T-helper 2 cell treated with Interferon-gamma antibody and Interleukin-4, amounts not matched to agents 5 μg/mL and 100 μg/mL, for 36 hours (primary cell): ENCODE data around the gene PCBP3.

Source experiments
- DNase-seq: peaks from one replicate; pipeline ENCODE4 v3.0.0; 2021; ENCODE audit warnings: low spot score
- H3K27ac Mint-ChIP-seq: one replicate; pipeline ENCODE4 v1.8.0; 2021; ENCODE audit warnings: mild to moderate bottlenecking, mixed read lengths
- H3K27me3 Mint-ChIP-seq: one replicate; pipeline ENCODE4 v1.8.0; 2021; ENCODE audit warnings: low read depth, mixed read lengths
- H3K36me3 Mint-ChIP-seq: one replicate; pipeline ENCODE4 v1.8.0; 2021; ENCODE audit warnings: low read depth, mixed read lengths
- H3K4me1 Mint-ChIP-seq: one replicate; pipeline ENCODE4 v1.8.0; 2021; ENCODE audit warnings: low read depth, mixed read lengths
- H3K4me3 Mint-ChIP-seq: one replicate; pipeline ENCODE4 v1.8.0; 2022; ENCODE audit warnings: mild to moderate bottlenecking, moderate library complexity, mixed read lengths
- H3K9me3 Mint-ChIP-seq: one replicate; pipeline ENCODE4 v1.8.0; 2021; ENCODE audit warnings: mixed read lengths

The PCBP3 gene

DNA sequence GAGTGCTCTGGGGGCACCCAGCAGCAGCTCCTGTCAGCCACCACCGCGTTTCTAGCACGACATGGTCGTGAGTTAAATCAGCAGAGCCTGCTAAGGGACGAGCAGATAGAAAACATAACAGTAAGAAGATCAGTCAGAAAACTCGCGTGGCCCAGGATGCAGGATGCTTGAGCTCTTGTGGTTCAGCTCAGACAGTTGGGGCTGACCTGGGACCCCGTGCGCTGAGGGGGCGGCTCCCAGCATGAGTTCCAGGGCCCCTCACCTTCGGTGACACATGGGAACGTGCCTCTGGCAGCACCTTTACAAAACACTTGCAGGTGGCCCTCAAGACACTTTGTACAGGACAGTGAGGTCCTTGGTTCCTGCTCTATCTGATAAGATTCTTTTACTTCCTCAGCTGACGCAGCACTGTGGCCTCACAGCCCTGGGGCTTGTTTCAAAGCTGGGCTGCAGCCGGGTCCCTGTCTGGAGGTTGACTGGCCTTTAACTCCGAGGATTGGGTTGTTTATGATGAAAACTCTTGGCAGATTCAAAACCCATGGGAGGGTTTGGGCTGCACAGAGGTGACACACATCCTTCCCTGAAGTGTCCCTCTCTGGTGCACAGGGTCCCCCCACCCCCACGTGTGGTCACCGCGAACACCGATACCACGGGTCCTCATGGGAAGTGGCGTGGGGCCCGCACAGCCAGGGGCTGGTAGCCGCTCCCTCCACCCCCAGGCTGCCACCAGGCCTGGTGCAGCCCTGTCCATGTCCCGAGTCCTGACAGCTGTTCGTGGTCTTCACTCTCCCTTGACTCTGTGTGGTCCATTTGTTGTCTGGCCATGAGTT, 272.7 kb downstream of the PCBP3 start:
- Mint-ChIP-seq H3K4me3 (no peak overlapping the region), H3K4me1 (peaks cover 6% of the 10 kb centered on the region), H3K27ac (no peak overlapping the region), H3K36me3 (no peaks in the 10 kb centered on the region), H3K27me3 (no peaks in the 10 kb centered on the region), H3K9me3 (no peaks in the 10 kb centered on the region)
- DNase-seq, result no peak

- no peak for DNase-seq
- no peaks in the 10 kb centered on the region for H3K9me3 Mint-ChIP-seq
- peaks cover 6% of the 10 kb centered on the region for H3K4me1 Mint-ChIP-seq
- no peak overlapping the region for H3K27ac Mint-ChIP-seq
- H3K36me3 Mint-ChIP-seq, result no peaks in the 10 kb centered on the region
- H3K4me3 Mint-ChIP-seq, result no peak overlapping the region
- H3K27me3 Mint-ChIP-seq, result no peaks in the 10 kb centered on the region
Measured at GRCh38 chr21:45917241-45917640, 273.7 kb downstream of the PCBP3 start.

DNA sequence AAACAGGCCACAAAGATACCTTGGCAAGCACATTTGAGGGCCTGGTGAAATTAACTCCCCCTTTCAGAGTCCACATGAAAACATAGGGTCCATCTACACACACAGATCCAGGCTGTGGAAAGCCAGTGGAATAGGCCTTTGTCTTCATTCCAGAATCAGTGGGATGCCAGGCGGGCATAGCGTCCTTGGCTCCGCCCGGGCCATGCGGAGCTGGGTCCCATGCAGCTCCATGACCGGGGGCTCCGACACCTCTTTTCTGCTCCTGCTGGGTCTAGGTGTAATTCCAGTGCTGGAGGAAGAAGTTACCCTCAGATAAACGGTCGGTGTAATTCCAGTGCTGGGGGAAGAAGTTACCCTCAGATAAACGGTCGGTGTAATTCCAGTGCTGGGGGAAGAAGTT, 274.5 kb downstream of the PCBP3 start:
- Mint-ChIP-seq H3K27me3 (no peaks in the 10 kb centered on the region), H3K4me3 (no peak overlapping the region), H3K9me3 (no peaks in the 10 kb centered on the region), H3K4me1 (peaks cover 6% of the 10 kb centered on the region), H3K27ac (no peak overlapping the region), H3K36me3 (no peaks in the 10 kb centered on the region)
- no peak for DNase-seq

DNA sequence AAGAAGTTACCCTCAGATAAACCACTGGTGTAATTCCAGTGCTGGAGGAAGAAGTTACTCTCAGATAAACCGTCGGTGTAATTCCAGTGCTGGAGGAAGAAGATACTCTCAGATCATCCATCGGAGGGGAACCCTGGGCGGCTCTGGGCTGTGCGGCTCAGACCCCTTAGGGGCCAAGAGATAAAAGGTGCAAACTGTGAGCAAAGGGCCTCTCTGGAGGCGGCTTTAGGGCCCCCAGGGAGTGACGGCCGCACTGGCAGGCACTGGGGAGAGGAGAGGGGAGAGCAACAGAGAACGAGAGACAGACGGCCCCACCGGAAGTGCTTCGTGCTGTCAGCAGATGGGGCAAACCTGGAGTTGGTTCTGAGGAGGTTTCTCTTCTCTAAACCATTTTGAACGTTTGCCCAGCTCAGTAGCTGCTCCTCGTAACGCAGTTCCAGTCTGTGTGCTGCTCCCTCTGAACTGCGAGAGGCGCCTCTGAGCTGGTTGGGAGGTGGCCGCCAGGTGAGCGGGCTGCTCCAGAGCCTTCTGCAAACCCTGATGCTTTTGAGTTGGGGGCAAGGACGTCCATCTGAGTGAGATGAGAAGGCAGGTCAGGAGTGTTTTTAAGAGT, 275.4 kb downstream of the PCBP3 start:
- H3K9me3 Mint-ChIP-seq, result no peaks in the 10 kb centered on the region
- no peaks in the 10 kb centered on the region for H3K27me3 Mint-ChIP-seq
- no peaks in the 10 kb centered on the region for H3K36me3 Mint-ChIP-seq
- H3K27ac Mint-ChIP-seq, result no peak overlapping the region
- no peak overlapping the region for H3K4me3 Mint-ChIP-seq
- peaks cover 6% of the 10 kb centered on the region for H3K4me1 Mint-ChIP-seq
- no peak for DNase-seq

- Mint-ChIP-seq H3K36me3 (no peaks in the 10 kb centered on the region), H3K4me3 (no peak overlapping the region), H3K27me3 (no peaks in the 10 kb centered on the region), H3K9me3 (no peaks in the 10 kb centered on the region), H3K4me1 (peaks cover 6% of the 10 kb centered on the region), H3K27ac (no peak overlapping the region)
- no peak for DNase-seq
Measured at GRCh38 chr21:45919593-45919992, 276.1 kb downstream of the PCBP3 start.

- Mint-ChIP-seq H3K27ac (no peak overlapping the region), H3K9me3 (no peaks in the 10 kb centered on the region), H3K4me1 (peaks cover 3% of the 10 kb centered on the region), H3K4me3 (no peak overlapping the region), H3K27me3 (no peaks in the 10 kb centered on the region), H3K36me3 (no peaks in the 10 kb centered on the region)
- no peak for DNase-seq
Measured at GRCh38 chr21:45920824-45921600, 277.5 kb downstream of the PCBP3 start.

- H3K27ac Mint-ChIP-seq, result no peak overlapping the region
- no peak for DNase-seq
- no peaks in the 10 kb centered on the region for H3K9me3 Mint-ChIP-seq
- no peaks in the 10 kb centered on the region for H3K36me3 Mint-ChIP-seq
- H3K4me3 Mint-ChIP-seq, result no peak overlapping the region
- H3K4me1 Mint-ChIP-seq, result no peaks in the 10 kb centered on the region
- no peaks in the 10 kb centered on the region for H3K27me3 Mint-ChIP-seq
Measured at GRCh38 chr21:45921917-45922316, 278.4 kb downstream of the PCBP3 start.

DNA sequence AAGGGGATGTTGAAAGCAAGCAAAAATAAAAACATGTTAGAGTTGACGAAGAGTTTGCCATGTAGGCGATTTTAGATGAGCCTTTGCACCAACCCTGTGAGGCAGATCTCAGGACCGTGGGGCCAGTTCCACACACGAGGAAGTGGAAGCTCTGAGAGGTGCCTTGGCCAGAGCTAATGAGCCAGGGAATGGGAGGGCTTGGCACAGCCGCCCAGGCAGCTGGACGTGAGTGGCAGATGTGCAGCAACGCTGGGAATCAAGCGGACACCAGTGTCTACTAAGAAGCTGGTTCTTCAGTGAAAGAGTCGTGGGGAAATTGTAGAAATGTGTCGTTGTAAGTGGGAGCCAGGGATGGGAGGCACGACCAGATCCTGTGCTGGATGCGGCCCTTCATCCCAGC, 279.1 kb downstream of the PCBP3 start:
- DNase-seq, result no peak
- no peak overlapping the region for H3K27ac Mint-ChIP-seq
- H3K4me1 Mint-ChIP-seq, result no peaks in the 10 kb centered on the region
- H3K4me3 Mint-ChIP-seq, result no peak overlapping the region
- H3K9me3 Mint-ChIP-seq, result no peaks in the 10 kb centered on the region
- no peaks in the 10 kb centered on the region for H3K27me3 Mint-ChIP-seq
- no peaks in the 10 kb centered on the region for H3K36me3 Mint-ChIP-seq

- no peak overlapping the region for H3K4me3 Mint-ChIP-seq
- no peak for DNase-seq
- H3K27ac Mint-ChIP-seq, result no peak overlapping the region
- no peaks in the 10 kb centered on the region for H3K4me1 Mint-ChIP-seq
- no peaks in the 10 kb centered on the region for H3K9me3 Mint-ChIP-seq
- H3K36me3 Mint-ChIP-seq, result no peaks in the 10 kb centered on the region
- H3K27me3 Mint-ChIP-seq, result no peaks in the 10 kb centered on the region
Measured at GRCh38 chr21:45923146-45923545, 279.6 kb downstream of the PCBP3 start.

GRCh38 chr21:45926281-45926680, 282.8 kb downstream of the PCBP3 start:
- no peaks in the 10 kb centered on the region for H3K4me1 Mint-ChIP-seq
- H3K9me3 Mint-ChIP-seq, result no peaks in the 10 kb centered on the region
- DNase-seq, result no peak
- H3K27me3 Mint-ChIP-seq, result no peaks in the 10 kb centered on the region
- H3K27ac Mint-ChIP-seq, result no peak overlapping the region
- no peaks in the 10 kb centered on the region for H3K36me3 Mint-ChIP-seq
- no peak overlapping the region for H3K4me3 Mint-ChIP-seq

DNA sequence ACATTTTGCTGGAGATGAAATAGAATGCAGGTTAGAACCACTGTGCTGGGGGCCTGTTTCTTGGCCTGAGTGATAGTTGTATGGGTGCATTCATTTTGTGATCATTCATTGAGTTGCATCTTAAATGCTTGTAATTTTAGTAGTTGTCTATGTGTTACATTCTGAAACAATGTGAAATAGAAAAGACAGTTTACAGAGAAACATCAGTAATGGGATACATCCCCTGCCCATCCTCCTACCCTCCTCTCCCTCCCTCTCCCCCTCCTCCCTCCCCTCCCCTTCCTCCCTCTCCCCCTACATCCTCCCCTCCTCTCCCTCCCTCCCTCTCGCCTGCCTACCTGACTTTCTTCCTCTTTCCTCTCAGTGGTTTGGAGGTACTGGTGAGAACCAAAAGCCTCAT, 283.5 kb downstream of the PCBP3 start:
- no peak overlapping the region for H3K4me3 Mint-ChIP-seq
- no peak overlapping the region for H3K27ac Mint-ChIP-seq
- no peaks in the 10 kb centered on the region for H3K27me3 Mint-ChIP-seq
- H3K4me1 Mint-ChIP-seq, result no peaks in the 10 kb centered on the region
- no peaks in the 10 kb centered on the region for H3K9me3 Mint-ChIP-seq
- no peaks in the 10 kb centered on the region for H3K36me3 Mint-ChIP-seq
- no peak for DNase-seq

DNA sequence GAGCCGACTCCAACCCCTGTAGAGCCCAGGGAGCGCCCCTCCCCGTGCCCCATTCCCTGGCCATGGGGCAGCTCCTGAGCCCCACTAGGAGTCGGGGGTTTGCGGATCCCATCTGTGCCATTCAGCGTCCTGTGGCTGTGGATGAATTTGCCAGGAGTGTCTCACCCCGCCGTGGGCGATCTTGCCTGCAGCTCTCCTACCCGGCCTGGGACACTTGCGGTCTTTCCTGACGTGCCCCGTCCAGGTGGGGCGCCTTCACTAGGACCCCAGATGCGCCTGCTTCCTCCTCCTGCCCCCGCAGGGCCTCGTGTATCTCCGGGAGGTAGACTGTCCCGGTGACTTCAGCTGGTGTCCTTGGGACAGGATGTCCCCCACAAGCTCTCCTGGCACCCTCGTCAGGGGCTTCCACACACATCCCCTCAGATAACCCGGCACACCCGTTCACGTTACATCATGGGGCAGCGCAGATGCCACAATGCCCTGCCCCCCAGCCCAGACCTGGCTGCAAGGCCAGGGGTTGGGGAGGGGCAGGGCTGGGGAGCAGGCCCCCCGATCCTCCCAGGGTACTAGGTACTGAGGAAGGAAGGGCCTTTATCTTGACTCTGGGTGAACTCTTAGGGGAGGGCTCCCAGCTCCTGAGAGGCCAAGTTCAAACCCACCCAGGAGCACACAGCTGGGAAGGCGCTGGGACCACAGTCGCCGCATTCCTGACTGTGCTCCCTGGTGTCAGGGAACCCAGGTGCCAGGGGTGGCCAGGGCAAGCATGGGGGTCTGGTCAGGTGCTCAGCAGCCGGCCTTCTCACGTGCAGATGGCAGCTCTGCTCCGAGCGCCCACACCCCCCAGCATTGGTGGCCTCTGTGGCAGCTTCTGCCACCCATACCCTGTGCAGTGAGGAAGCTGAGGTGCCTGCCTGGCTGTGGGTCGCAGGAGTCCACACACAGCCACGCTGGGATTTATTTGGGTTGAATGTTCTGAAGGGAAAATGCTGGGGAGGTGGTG, 284.6 kb downstream of the PCBP3 start:
- H3K36me3 Mint-ChIP-seq, result no peaks in the 10 kb centered on the region
- H3K27ac Mint-ChIP-seq, result no peak overlapping the region
- H3K27me3 Mint-ChIP-seq, result no peaks in the 10 kb centered on the region
- no peaks in the 10 kb centered on the region for H3K9me3 Mint-ChIP-seq
- H3K4me1 Mint-ChIP-seq, result no peaks in the 10 kb centered on the region
- no peak for DNase-seq
- no peak overlapping the region for H3K4me3 Mint-ChIP-seq

DNA sequence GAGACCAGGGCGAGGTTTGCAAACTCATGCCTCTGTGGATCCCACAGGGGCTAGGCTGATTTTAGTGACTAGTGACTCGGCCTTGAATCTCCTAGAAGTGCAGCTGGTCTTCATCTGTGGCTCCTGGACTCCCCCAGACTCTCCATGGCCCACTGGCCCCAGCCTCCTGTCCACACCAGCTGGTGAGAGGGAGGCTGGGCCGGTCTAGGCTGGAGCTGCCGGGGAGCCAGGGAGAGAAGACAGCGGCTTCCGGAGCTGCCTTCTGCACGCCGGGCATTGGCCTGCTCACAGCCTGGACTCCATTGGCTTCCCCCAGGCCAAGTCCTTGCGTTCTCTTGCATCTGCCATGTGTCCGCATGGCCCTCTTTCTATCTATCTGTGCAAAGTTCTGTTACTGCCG, 285.9 kb downstream of the PCBP3 start:
- Mint-ChIP-seq H3K27ac (no peak overlapping the region), H3K36me3 (no peaks in the 10 kb centered on the region), H3K4me3 (no peak overlapping the region), H3K27me3 (no peaks in the 10 kb centered on the region), H3K4me1 (no peaks in the 10 kb centered on the region), H3K9me3 (no peaks in the 10 kb centered on the region)
- DNase-seq, result no peak
